Effector memory CD4-positive, alpha-beta T cell (primary cell): ENCODE measurements around the gene B4GALT5.

Experiments used
- DNase-seq, 3 donors: peaks; one replicate each; pipeline ENCODE4 v3.0.0-alpha.2; 2020
- H3K27ac ChIP-seq: 2 replicates; pipeline ENCODE4 v1.7.0; 2013; ENCODE audit warnings: mild to moderate bottlenecking, low read length, moderate library complexity; ENCODE audit not compliant: insufficient read depth, poor library complexity, severe bottlenecking
- H3K27me3 ChIP-seq: replicated peaks from 2 replicates; pipeline ENCODE4 v1.7.0; 2013; ENCODE audit warnings: mild to moderate bottlenecking, low read length; ENCODE audit not compliant: insufficient read depth, control insufficient read depth, poor library complexity, severe bottlenecking
- H3K36me3 ChIP-seq: 2 replicates; pipeline ENCODE4 v1.7.0; 2013; ENCODE audit warnings: mild to moderate bottlenecking, low read length, moderate library complexity; ENCODE audit not compliant: control insufficient read depth, insufficient read depth
- H3K4me1 ChIP-seq: 2 replicates; pipeline ENCODE4 v1.7.0; 2013; ENCODE audit warnings: low read length, mild to moderate bottlenecking; ENCODE audit not compliant: control insufficient read depth, insufficient read depth, poor library complexity, severe bottlenecking
- H3K4me3 ChIP-seq: 2 replicates; pipeline ENCODE4 v1.7.0; 2013; ENCODE audit warnings: low read length, low read depth, mild to moderate bottlenecking; ENCODE audit not compliant: insufficient read depth, poor library complexity, severe bottlenecking
- H3K9me3 ChIP-seq: 2 replicates; pipeline ENCODE4 v1.7.0; 2013; ENCODE audit warnings: mild to moderate bottlenecking, low read length, moderate library complexity; ENCODE audit not compliant: control insufficient read depth

The B4GALT5 gene

DNA sequence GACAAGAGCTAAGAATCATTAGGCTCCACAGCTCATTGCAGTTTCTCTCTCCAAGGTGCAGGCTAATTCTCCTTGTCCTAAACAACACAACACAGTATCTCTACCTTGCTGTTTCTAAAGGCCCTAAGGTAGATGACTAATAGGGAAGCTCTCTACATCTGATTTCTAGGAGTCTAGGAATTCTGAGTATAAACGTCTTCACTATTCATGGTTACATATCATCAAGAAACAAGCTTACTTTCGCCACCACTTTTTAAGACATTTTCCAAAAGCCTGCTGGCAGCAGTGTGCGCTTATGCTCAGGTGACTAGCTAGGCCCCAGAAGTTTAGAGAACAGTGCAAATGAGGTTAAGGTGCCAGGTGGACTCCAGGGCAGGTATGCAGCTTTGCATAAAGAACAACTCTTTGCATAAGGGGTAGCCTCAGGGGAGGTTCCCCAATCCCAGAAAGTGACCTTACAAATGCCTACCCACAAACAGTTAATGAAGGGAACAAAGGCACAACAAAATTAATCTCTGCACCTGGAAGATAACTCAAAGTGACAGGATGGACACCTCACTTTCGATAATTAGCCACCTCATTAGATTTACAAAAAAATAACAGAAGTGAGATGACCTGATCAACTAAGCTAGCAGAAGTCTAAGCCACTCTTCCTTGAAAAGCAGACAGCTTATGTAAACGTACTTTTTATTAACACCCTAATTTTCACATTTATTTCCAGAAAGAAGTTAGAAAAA is 20.1 kb downstream of the B4GALT5 start:
- Histone ChIP-seq H3K36me3 (no peaks in the 10 kb centered on the region), H3K27ac (no peak overlapping the region), H3K27me3 (no peaks in the 10 kb centered on the region), H3K9me3 (no peaks in the 10 kb centered on the region), H3K4me3 (no peak overlapping the region), H3K4me1 (peaks cover 9% of the 10 kb centered on the region)
- DNase-seq: no peak

DNA sequence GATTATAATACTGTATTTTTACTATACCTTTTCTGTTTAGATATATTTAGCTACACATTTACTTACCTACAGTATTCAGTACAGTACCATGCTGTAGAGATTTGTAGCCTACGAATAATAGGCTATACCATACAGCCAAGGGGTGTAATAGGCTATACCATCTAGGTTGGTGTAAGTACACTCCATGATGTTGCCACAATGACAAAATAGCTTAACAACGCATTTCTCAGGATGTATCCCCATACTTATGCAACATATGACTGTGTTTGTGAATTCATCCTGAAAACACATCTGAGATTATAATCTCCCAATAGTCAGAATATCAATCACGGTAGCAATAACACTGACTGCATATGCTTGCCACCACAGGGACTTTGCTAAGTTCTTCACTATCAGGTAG is 20.7 kb downstream of the B4GALT5 start:
- Histone ChIP-seq H3K4me3 (no peak overlapping the region), H3K27ac (no peak overlapping the region), H3K4me1 (peaks cover 7% of the 10 kb centered on the region), H3K9me3 (no peaks in the 10 kb centered on the region), H3K36me3 (no peaks in the 10 kb centered on the region), H3K27me3 (no peaks in the 10 kb centered on the region)
- DNase-seq: no peak

DNA sequence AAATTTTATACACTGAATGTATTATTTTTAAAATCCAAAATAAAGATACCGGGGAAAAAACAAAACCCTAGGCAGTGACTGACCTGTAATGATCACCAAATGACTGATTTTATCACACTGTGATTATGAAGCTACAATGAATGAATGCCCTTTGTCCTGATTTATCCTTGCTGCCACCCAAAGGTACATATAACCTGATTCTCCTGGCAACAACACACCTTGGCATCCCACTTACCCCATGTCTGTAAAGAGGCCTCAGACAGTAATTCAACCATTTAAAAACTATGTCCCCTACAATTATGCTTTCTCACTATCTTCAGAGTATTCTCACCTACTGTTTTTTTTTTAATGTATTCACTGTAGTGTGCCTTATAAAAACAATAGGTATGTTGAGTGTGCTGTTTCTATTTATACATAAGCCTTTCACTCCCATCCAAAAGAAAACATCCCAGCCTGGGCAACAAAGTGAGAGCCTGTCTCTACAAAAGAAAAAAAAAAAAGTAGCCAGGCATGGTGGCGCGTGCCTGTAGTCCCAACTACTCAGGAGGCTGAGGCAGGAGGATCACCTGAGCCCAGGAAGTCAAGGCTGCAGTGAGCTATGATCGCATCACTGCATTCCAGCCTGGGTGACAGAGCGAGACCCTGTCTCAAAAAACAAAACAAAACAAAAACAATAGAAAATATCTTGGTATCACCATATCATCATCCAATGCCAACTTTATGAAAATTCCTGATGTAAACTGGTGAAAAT is 21.7 kb downstream of the B4GALT5 start:
- no peak for DNase-seq
- no peaks in the 10 kb centered on the region for H3K27me3 ChIP-seq
- H3K36me3 ChIP-seq: no peaks in the 10 kb centered on the region
- H3K9me3 ChIP-seq: no peaks in the 10 kb centered on the region
- no peak overlapping the region for H3K4me3 ChIP-seq
- no peak overlapping the region for H3K27ac ChIP-seq
- H3K4me1 ChIP-seq: peaks cover 7% of the 10 kb centered on the region

DNA sequence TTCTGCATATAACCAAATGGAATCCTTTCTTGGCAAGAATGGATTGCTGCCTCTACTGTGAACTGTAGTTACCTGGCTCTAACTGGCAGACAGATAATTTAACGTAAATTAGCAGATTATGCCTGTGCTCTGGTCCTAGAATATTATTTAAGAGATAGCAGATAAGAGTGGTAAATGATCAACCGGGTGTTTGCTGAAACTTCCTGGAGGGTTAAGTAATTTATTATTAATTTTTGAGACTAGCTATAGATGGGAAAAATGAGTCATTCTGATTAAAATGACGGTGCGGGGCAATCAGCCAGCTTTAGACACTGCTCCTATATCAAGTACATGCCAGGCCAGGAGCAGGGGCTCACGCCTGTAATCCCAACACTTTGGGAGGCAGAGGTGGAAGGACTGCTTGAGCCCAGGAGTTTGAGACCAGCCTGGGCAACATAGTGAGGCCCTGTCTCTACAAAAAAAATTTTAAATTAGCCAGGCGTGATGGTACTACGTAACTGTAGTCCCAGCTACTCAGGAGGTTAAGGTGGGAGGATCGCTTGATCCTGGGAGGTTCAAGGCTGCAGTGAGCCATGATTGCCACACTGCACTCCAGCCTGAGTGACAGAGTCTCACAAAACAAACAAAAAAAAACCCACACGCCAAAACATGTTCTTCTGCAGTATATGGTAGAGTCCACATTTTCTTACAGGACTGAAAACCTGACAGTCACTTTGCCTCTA is 22.6 kb downstream of the B4GALT5 start:
- no peaks in the 10 kb centered on the region for H3K27me3 ChIP-seq
- DNase-seq: no peak
- peaks cover 7% of the 10 kb centered on the region for H3K4me1 ChIP-seq
- H3K4me3 ChIP-seq: no peak overlapping the region
- H3K36me3 ChIP-seq: no peaks in the 10 kb centered on the region
- no peaks in the 10 kb centered on the region for H3K9me3 ChIP-seq
- no peak overlapping the region for H3K27ac ChIP-seq

DNA sequence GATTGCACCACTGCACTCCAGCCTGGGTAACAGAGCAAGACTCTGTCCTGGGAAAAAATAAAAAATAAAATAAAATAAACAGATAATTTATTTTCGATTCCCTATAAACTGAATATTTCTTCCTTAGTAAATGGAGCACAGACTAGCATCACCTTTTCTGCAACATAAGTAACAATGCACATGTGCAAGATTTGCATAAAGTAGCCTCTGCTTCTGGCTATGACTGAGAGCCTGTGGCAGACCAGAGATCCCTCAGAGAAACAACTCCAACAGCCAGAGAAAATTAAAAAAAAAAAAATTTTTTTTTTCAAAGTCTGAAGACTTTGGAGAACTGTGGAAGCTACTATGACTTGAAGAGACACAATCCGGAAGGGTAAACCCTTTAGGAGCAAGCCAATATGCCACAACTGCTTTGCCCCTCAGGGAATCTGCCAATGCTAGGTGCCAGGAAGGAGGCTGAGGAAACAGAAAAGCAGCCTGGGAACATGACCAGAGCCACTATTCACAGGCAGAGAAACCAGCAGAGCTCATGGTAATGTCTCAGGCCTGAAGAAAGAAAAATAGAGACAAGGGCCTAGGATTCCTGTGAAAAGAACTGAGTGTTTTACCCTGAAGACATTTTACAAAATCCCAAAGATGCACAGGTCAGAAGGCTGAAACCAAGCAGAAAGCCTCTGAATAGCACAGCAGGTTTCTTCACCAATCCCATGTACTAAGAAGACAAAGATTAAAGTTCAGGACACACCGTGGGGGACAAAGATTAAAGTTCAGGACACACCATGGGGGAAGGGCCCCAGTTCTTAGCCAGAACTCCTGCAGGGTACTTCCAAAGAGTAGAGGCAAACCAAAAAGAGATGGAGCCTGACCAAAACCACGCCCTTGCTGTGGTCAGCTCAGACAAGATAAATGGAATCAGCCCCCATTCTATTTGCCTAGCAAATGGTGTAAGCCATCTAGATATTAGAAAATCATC is 25.8 kb downstream of the B4GALT5 start:
- H3K36me3 ChIP-seq: no peaks in the 10 kb centered on the region
- no peak overlapping the region for H3K4me3 ChIP-seq
- H3K27ac ChIP-seq: no peak overlapping the region
- H3K9me3 ChIP-seq: no peaks in the 10 kb centered on the region
- DNase-seq: no peak
- no peaks in the 10 kb centered on the region for H3K27me3 ChIP-seq
- no peaks in the 10 kb centered on the region for H3K4me1 ChIP-seq

DNA sequence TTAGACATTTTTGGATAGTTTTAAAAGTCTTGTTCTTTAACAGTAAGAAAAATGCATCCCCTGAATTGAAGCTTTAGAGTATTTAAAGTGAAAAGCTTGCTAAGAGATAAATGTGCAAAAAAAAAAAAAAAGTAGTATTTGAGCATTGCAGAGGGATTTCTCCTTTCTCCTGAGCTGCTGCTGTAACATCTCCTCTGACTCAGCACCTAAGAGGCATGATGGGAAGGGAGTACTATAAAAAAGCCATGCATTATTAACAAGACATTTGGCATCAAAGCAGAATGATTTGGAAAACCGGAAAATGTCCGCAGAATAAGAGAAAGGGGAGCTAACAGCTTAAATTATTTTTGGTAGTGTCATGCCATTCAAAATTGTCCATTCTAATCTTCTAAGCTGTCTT is 27.9 kb downstream of the B4GALT5 start:
- no peak overlapping the region for H3K4me3 ChIP-seq
- no peak for DNase-seq
- no peak overlapping the region for H3K27ac ChIP-seq
- H3K4me1 ChIP-seq: no peaks in the 10 kb centered on the region
- no peaks in the 10 kb centered on the region for H3K27me3 ChIP-seq
- no peaks in the 10 kb centered on the region for H3K9me3 ChIP-seq
- no peaks in the 10 kb centered on the region for H3K36me3 ChIP-seq

DNA sequence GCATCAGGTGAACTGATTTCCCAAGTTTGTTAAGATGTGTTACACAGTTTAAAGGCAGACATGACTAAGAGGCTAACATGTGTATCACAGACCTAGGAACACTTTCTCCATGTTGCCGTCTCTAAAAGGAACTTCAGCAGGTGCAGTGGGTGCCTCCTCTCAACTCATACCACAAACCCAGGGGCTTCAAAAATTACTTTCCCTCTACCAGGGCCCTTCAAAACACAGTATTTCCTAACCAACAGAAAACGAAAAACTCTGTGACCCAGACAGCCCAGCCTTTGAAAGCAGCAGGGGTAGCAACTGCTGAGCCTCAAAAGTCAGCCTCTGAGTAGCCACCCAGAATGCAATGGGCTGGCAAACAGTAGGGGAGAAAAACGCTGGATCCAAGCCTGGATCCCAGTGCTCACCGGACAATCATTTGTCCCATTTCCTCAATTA is 28.5 kb downstream of the B4GALT5 start:
- H3K27ac ChIP-seq: no peak overlapping the region
- no peaks in the 10 kb centered on the region for H3K9me3 ChIP-seq
- H3K36me3 ChIP-seq: no peaks in the 10 kb centered on the region
- H3K4me3 ChIP-seq: no peak overlapping the region
- H3K27me3 ChIP-seq: no peaks in the 10 kb centered on the region
- H3K4me1 ChIP-seq: no peaks in the 10 kb centered on the region
- no peak for DNase-seq

DNA sequence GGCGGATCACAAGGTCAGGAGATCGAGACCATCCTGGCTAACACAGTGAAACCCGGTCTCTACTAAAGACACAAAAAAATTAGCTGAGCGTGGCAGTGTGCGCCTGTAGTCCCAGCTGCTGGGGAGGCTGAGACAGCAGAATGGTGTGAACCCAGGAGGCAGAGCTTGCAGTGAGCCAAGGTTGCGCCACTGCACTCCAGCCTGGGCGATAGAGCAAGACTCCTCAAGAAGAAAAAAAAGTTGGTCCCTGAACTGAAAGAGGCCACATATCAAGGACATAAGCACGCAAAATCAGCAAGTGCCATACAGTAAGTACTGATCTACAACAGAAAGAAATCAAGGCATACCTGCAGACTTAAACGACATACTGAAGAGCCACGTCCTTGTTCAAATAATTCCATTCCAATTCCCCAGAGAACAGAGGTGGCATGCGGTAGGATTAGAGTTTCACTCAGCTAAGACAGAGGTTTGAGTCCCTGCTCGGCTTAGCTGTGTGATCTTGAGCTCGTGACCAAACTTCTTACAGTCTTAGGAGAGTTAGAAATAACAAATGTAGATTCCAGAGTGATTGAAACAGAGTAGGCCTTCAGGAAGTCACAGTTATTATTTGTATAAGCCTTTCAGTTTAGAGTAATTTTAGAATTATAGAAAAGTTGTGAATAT is 29.2 kb downstream of the B4GALT5 start:
- no peaks in the 10 kb centered on the region for H3K4me1 ChIP-seq
- H3K36me3 ChIP-seq: no peaks in the 10 kb centered on the region
- H3K9me3 ChIP-seq: no peaks in the 10 kb centered on the region
- H3K4me3 ChIP-seq: no peak overlapping the region
- no peaks in the 10 kb centered on the region for H3K27me3 ChIP-seq
- DNase-seq: no peak
- no peak overlapping the region for H3K27ac ChIP-seq

DNA sequence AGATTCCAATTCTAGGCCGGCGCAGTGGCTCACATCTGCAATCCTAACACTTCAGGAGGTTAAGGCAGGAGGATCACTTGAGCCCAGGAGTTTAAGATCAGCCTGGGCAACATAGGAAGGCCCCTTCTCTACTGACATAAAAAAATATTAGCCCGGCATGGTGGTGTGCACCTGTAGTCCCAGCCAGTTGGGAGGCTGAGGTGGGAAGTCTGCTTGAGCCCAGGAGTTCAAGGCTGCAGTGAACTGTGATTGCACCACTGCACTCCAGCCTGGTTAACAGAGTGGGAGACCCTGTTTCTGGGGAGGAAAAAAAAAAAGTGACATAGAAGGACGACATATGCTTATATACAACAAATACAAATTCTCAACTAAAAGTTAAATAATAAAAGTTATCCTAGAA is 30.9 kb downstream of the B4GALT5 start:
- no peak for DNase-seq
- Histone ChIP-seq H3K4me1 (peaks cover 10% of the 10 kb centered on the region), H3K27me3 (no peaks in the 10 kb centered on the region), H3K27ac (no peak overlapping the region), H3K36me3 (no peaks in the 10 kb centered on the region), H3K4me3 (no peak overlapping the region), H3K9me3 (no peaks in the 10 kb centered on the region)
